ENCODE measurements around the gene SLC6A6. TPM values are rescaled to one million over a fixed set of nuclear protein-coding genes. Genes with fewer than 3 reads are reported as not detected.

Gene SLC6A6
- total and polyA plus RNA-seq, 10 donors, result 3.4 to 150 (median 104) TPM

DNA sequence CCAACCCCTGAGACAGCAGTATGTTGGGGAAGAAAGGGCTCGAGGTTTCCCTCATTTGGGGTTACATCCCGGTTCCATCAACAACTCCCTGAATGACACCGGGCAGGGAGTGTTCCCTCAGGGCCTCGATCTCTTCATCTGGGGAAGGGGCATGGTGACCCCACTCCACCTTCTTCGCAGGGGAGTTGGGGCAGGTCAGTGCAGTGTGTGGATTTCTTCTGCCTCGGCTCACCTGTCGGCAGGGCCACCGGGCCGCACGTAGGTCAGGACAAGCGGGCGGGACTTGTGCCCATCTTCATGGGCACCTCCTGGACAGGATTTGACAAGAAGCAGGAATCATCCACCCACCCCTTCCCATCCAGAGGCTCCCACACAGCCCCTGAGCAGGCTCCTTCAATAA lies 120.4 kb downstream of the SLC6A6 start:
- no peak overlapping the region for H3K27ac ChIP-seq
- no peak for DNase-seq

DNA sequence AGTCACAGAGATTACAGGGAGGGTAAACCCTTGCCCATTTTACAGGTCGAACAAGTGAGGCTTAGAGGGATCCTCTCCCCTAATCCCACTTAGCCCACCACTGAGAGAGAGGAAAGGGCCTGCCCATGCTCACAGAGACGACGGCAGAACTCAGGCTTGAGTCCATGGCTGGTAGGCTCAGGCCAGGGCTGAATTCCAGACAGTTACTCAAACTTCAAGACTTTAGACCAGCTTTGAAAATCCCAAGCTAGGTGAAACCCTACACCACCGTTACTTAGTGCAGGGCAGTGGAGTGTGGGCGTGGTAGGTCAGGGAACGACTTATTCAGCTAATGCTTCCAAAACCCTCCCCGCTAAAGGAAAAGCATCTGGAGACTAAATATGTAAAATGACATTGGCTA lies 121.4 kb downstream of the SLC6A6 start:
- Histone ChIP-seq H3K27me3 (replicated peaks in 1 of 7) (peaks cover 0 to 7% (median 0%) of the 10 kb centered on the region in 7 donors), H3K9me3 (no peaks in the 10 kb centered on the region), H3K36me3 (peaks cover 0 to 6% (median 0%) of the 10 kb centered on the region in 6 donors), H3K4me1 (peaks cover 0 to 24% (median 0%) of the 10 kb centered on the region in 6 donors), H3K27ac (no peak overlapping the region), H3K4me3 (no peak overlapping the region)
- intact Hi-C loops (cut with DNase I; ENCODE audit: low total_unique reads), result no loop called here
- no peak for TF ChIP-seq POLR2A (IDR thresholded peaks at IDR 0.05)
- no peak for TF ChIP-seq CTCF (IDR thresholded peaks at IDR 0.05 in 8 of 11, conservative IDR thresholded peaks at IDR 0.05 in 3 of 11)
- TF ChIP-seq POLR2AphosphoS5 (IDR thresholded peaks at IDR 0.05), result no peak
- no peak for DNase-seq
- 73 to 84% (median 79%) methylated on average over 7 of the region's 7 CpGs for WGBS, 5 donors

More for the DNA sequence above, 120.4 kb downstream of the SLC6A6 start:
- TF ChIP-seq CTCF (IDR thresholded peaks at IDR 0.05 in 8 of 11, conservative IDR thresholded peaks at IDR 0.05 in 3 of 11), result no peak
- no peak for TF ChIP-seq POLR2A (IDR thresholded peaks at IDR 0.05)
- TF ChIP-seq POLR2AphosphoS5 (IDR thresholded peaks at IDR 0.05), result no peak
- Histone ChIP-seq H3K27me3 (replicated peaks in 1 of 7) (peaks cover 0 to 7% (median 0%) of the 10 kb centered on the region in 7 donors), H3K4me3 (no peak overlapping the region), H3K9me3 (no peaks in the 10 kb centered on the region), H3K36me3 (peaks cover 0 to 6% (median 0%) of the 10 kb centered on the region in 6 donors), H3K4me1 (peaks cover 0 to 24% (median 0%) of the 10 kb centered on the region in 6 donors)
- intact Hi-C loops (cut with DNase I; ENCODE audit: low total_unique reads), result no loop called here
- WGBS, 5 donors, result 88 to 95% (median 93%) methylated on average over 12 of the region's 12 CpGs

- Histone ChIP-seq H3K27me3 (replicated peaks in 1 of 7) (peaks cover 0 to 7% (median 0%) of the 10 kb centered on the region in 7 donors), H3K4me1 (peaks cover 0 to 24% (median 0%) of the 10 kb centered on the region in 6 donors), H3K4me3 (no peak overlapping the region), H3K36me3 (peaks cover 0 to 6% (median 0%) of the 10 kb centered on the region in 6 donors), H3K27ac (no peak overlapping the region), H3K9me3 (no peaks in the 10 kb centered on the region)
- WGBS, 5 donors, result 83 to 93% (median 90%) methylated on average over 6 to 14 of the region's 14 CpGs
- TF ChIP-seq POLR2A (IDR thresholded peaks at IDR 0.05) (no peak), POLR2AphosphoS5 (IDR thresholded peaks at IDR 0.05) (no peak), CTCF (IDR thresholded peaks at IDR 0.05 in 8 of 11, conservative IDR thresholded peaks at IDR 0.05 in 3 of 11) (no peak)
- peak; percentile 63 for DNase-seq
- intact Hi-C loops (cut with DNase I; ENCODE audit: low total_unique reads), result no loop called here
These were observed 121.9 kb downstream of the SLC6A6 start for GRCh38 chr3:14524311-14524711.

DNA sequence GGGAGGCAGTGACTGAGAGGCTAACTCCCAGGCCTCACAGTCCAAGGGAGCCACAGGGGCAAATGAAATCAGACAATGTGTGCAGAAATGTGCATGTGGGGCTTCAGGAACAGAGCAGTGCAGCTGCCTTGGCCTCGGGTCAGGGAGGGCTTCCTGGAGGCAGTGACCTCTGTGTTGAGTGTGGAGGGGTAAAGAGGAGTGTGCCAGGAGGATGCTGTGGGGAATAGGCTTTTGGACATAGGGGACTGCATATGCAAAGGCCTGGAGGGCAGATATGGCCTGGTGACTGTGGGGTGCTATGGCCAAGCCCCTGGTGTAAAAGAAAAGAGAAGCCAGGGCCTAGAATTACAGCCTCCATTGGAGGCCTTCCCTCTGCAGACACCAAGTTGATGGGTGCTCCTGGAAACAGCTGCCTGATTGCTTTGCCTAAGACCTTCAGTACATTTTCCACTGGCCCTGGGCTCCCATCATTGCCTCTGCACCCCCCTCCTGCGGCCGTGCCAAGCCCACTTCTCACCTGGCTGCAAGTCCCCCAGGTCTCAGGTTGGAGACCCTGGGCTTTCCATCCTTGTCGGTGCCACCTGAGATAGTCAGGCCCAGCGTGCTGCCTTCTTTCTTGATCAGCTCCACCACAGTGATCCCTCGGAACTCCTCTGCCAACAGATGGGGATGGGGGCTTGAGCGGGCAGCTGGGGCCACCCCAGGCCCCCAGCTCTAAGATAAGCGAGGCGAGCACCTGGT lies 122.7 kb downstream of the SLC6A6 start:
- H3K36me3 ChIP-seq, result peaks cover 0 to 2% (median 0%) of the 10 kb centered on the region in 6 donors

More for the DNA sequence above, 122.7 kb downstream of the SLC6A6 start:
- intact Hi-C loops (cut with DNase I; ENCODE audit: low total_unique reads), result no loop called here
- peak overlapping the region in 1 of 8 donors; percentile 13 for H3K4me3 ChIP-seq
- peak; percentile 49 for DNase-seq
- no peaks in the 10 kb centered on the region for H3K9me3 ChIP-seq
- peaks cover 0 to 24% (median 0%) of the 10 kb centered on the region in 6 donors for H3K4me1 ChIP-seq
- peaks cover 0 to 7% (median 0%) of the 10 kb centered on the region in 7 donors for H3K27me3 ChIP-seq (replicated peaks in 1 of 7)
- 81 to 89% (median 88%) methylated on average over 9 of the region's 9 CpGs for WGBS, 5 donors
- TF ChIP-seq POLR2A (IDR thresholded peaks at IDR 0.05) (no peak), CTCF (IDR thresholded peaks at IDR 0.05 in 8 of 11, conservative IDR thresholded peaks at IDR 0.05 in 3 of 11) (no peak), POLR2AphosphoS5 (IDR thresholded peaks at IDR 0.05) (no peak)
- H3K27ac ChIP-seq, result peak overlapping the region in 5 of 8 donors; percentile 36 to 61 (median 57)

Data from spleen (tissue), 11 donors.